GM06990 (cell line): ENCODE results near the gene PIF1.

Source experiments
- DNase-seq: peaks from one replicate; pipeline ENCODE4 v3.0.0-alpha.2; 2011; ENCODE audit not compliant: insufficient read length; ENCODE audit errors: extremely low read depth
- H3K27me3 ChIP-seq: replicated peaks from 2 replicates; pipeline ENCODE4 v1.6.0; 2011; ENCODE audit warnings: low read length; ENCODE audit not compliant: control insufficient read depth, insufficient read depth
- H3K36me3 ChIP-seq: 2 replicates; pipeline ENCODE4 v1.5.1; 2011; ENCODE audit warnings: low read length; ENCODE audit not compliant: control insufficient read depth, insufficient read depth
- H3K4me3 ChIP-seq: replicated peaks from 2 replicates; pipeline ENCODE4 v1.5.1; 2011; ENCODE audit warnings: low read depth, mild to moderate bottlenecking, control low read depth, low read length
- TF ChIP-seq, protein P1 (sequence below): IDR thresholded peaks from 2 replicates; pipeline ENCODE4 v1.5.1; 2011; ENCODE audit warnings: low read length, control low read depth, mild to moderate bottlenecking, inconsistent platforms; ENCODE audit not compliant: insufficient read depth, poor library complexity, severe bottlenecking

The PIF1 gene

DNA sequence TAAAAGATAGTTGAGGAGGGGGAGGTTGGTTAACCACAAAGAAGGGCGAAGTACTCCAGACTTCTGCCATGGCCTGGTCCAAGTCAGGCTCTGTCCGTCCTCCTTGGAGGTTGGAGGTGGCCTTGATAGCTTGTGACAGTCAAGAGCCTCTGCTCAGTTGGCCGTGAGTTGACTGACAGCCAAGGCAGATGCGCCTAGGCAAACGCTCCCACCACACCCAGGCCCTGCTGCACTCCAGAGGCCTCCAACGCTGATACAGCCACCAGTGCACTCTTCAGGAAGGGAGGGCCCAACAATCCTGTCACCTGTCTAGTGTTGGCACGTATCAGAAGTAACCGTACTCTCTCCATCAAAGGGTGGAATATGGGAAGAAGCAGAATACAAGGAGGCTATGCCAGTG lies 59.4 kb downstream of the PIF1 start:
- no peaks in the 10 kb centered on the region for H3K27me3 ChIP-seq
- no peak overlapping the region for H3K4me3 ChIP-seq
- TF ChIP-seq, protein P1, sequence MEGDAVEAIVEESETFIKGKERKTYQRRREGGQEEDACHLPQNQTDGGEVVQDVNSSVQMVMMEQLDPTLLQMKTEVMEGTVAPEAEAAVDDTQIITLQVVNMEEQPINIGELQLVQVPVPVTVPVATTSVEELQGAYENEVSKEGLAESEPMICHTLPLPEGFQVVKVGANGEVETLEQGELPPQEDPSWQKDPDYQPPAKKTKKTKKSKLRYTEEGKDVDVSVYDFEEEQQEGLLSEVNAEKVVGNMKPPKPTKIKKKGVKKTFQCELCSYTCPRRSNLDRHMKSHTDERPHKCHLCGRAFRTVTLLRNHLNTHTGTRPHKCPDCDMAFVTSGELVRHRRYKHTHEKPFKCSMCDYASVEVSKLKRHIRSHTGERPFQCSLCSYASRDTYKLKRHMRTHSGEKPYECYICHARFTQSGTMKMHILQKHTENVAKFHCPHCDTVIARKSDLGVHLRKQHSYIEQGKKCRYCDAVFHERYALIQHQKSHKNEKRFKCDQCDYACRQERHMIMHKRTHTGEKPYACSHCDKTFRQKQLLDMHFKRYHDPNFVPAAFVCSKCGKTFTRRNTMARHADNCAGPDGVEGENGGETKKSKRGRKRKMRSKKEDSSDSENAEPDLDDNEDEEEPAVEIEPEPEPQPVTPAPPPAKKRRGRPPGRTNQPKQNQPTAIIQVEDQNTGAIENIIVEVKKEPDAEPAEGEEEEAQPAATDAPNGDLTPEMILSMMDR: no peak
- DNase-seq: no peak
- H3K36me3 ChIP-seq: no peaks in the 10 kb centered on the region
